Subcutaneous abdominal adipose tissue (tissue), 5 donors: ENCODE measurements around the gene SLC41A3.
A peak's percentile ranks its signal among the peaks of the same experiment; 100 is the strongest.
"Not testable (repeated sequence)": the region's sequence is repeated elsewhere in the genome, so short reads cannot be mapped to it uniquely, and the experiment has no call there.

Source experiments
- H3K27ac ChIP-seq: one replicate; pipeline ENCODE4 v1.7.0; 2013; ENCODE audit warnings: low read depth, mild to moderate bottlenecking, inconsistent platforms, low read length, moderate library complexity
- H3K27me3 ChIP-seq, 5 donors: one replicate each; pipeline ENCODE4 v1.7.0; 2013; ENCODE audit warnings: low read length in 5 of 5, inconsistent platforms in 1 of 5; ENCODE audit not compliant: control insufficient read depth in 5 of 5, insufficient read depth in 4 of 5
- H3K36me3 ChIP-seq, 5 donors: one replicate each; pipeline ENCODE4 v1.7.0; 2013; ENCODE audit warnings: low read length in 5 of 5; ENCODE audit not compliant: control insufficient read depth in 5 of 5, insufficient read depth in 5 of 5
- H3K4me1 ChIP-seq, 5 donors: one replicate each; pipeline ENCODE4 v1.7.0; 2013; ENCODE audit warnings: low read length in 5 of 5, mild to moderate bottlenecking in 3 of 5, moderate library complexity in 1 of 5; ENCODE audit not compliant: control insufficient read depth in 5 of 5, insufficient read depth in 5 of 5
- H3K4me3 ChIP-seq, 5 donors: one replicate each; pipeline ENCODE4 v1.7.0; 2013; ENCODE audit warnings: low read length in 5 of 5, low read depth in 1 of 5
- H3K9ac ChIP-seq, 5 donors: one replicate each; pipeline ENCODE4 v1.7.0; 2013; ENCODE audit warnings: low read length in 5 of 5, mild to moderate bottlenecking in 4 of 5, moderate library complexity in 3 of 5
- H3K9me3 ChIP-seq, 5 donors: one replicate each; pipeline ENCODE4 v1.7.0; 2013; ENCODE audit warnings: low read length in 5 of 5; ENCODE audit not compliant: control insufficient read depth in 5 of 5
- donor health status: healthy.
- donor health status: healthy.
- donor health status: healthy.
- donor health status: healthy.
- donor health status: healthy.

The SLC41A3 gene

DNA sequence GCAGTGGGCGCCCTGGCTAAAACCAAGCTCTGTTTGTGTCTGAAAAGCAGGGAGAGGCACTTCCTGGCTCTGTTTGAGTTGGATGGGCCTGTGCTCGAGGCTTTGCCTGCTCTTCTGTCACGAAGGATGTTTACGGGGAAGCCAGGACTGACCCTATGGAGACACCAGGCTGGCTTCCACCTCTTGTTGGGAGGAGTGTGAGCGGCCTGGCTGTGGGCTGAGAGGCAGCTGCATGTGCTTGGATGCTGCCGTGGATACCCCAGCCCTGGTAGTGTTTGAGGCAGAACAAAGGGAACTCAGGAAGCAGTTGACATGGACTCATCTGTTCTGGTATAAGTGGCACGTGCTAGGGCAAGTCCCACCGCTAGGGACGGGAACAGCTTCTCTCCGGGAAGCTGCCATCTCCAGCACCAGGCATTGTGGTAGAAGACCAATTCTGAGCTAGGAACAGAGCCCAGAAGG is 17.6 kb upstream of the SLC41A3 start:
- no peak overlapping the region for H3K4me3 ChIP-seq
- peaks cover 0 to 34% (median 27%) of the 10 kb centered on the region in 5 donors for H3K4me1 ChIP-seq
- H3K9ac ChIP-seq: no peak overlapping the region
- H3K27ac ChIP-seq: peak overlapping the region; percentile 68
- H3K27me3 ChIP-seq: no peaks in the 10 kb centered on the region
- peaks cover 0 to 4% (median 3%) of the 10 kb centered on the region in 5 donors for H3K9me3 ChIP-seq
- H3K36me3 ChIP-seq: peaks cover 0 to 25% (median 9%) of the 10 kb centered on the region in 5 donors

DNA sequence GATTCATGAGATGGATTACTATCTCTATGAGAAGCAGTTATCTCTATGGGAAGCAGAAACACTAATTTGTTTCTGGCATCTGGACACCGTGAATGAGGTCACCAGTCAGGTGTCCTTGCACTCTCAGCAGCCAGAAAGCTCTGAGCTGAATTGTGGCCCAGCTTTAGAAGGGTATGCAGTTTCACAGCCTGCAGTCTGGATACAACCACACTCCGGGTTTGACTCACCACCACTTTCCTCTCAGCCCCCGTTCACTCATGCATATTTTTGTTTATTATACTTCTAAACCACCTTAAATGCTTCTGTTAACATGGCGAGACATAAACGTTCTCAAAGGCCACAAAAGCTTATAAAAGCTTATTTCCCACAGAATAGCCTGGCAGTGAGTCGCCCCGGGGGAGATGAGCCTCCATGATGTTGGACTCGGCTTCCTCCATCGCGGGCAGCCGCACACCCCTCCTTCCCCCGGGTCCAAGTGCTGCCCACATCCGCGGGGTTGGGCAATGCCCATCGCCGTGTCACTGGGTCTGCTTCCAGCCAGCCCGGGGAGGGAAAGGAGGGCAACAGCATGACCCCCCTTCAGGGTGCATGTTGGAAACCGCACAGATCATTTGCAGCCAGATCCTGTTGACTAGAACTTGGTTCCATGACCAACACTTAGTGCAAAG is 16.8 kb upstream of the SLC41A3 start:
- peaks cover 0 to 20% (median 5%) of the 10 kb centered on the region in 5 donors for H3K36me3 ChIP-seq
- H3K27ac ChIP-seq: no peak overlapping the region
- H3K9ac ChIP-seq: no peak overlapping the region
- peaks cover 0 to 33% (median 27%) of the 10 kb centered on the region in 5 donors for H3K4me1 ChIP-seq
- peaks cover 0 to 8% (median 3%) of the 10 kb centered on the region in 5 donors for H3K9me3 ChIP-seq
- H3K4me3 ChIP-seq: no peak overlapping the region
- no peaks in the 10 kb centered on the region for H3K27me3 ChIP-seq

DNA sequence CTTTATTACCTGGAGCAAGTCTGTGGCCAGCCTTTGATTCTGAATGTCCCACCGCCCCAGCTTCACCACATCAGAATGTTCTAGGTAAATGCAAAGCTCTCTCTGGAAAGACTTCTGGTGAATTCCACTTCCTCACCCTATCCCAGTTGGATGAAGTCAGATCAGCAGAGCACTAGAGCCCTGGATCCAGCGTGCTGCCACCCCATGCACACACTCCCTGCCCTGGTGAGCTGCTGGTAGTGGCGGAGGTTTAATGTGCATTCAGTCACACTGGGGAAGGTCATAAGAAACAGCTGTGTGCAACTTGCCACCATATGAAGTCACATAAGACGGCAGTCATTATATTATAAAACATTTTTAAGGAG is 16.3 kb upstream of the SLC41A3 start:
- Histone ChIP-seq H3K27ac (no peak overlapping the region), H3K9me3 (peaks cover 0 to 10% (median 3%) of the 10 kb centered on the region in 5 donors)

DNA sequence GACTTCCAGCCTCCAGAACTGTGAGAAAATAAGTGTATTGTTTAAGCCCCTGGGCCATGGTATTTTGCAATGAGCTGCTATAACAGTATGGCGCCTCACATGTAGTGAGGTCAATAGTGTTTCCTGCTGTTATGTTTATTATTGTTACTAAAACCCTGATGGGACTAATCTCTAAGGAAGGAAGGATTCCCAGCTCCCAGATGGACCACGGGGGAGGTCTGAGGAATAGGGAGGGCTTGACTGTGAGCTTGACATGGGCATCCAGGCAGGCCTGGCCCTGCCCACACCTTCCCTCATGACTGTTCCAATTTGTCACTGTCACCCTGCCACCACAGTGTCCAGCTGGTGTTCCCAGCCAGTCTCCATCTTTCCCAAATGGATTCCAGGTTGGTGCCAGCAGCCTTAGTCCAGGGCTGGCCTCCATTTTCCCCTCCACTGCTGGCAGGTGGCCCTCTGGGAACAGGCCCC is 14.5 kb upstream of the SLC41A3 start:
- no peak overlapping the region for H3K9ac ChIP-seq
- peaks cover 0 to 10% (median 3%) of the 10 kb centered on the region in 5 donors for H3K9me3 ChIP-seq
- no peak overlapping the region for H3K4me3 ChIP-seq
- no peaks in the 10 kb centered on the region for H3K27me3 ChIP-seq
- no peak overlapping the region for H3K27ac ChIP-seq
- peaks cover 0 to 4% (median 0%) of the 10 kb centered on the region in 5 donors for H3K36me3 ChIP-seq
- peaks cover 0 to 30% (median 27%) of the 10 kb centered on the region in 5 donors for H3K4me1 ChIP-seq

More for the DNA sequence above, 16.3 kb upstream of the SLC41A3 start:
- Histone ChIP-seq H3K9ac (no peak overlapping the region), H3K36me3 (peaks cover 0 to 15% (median 5%) of the 10 kb centered on the region in 5 donors), H3K27me3 (no peaks in the 10 kb centered on the region), H3K4me1 (peaks cover 0 to 31% (median 27%) of the 10 kb centered on the region in 5 donors), H3K4me3 (no peak overlapping the region)

DNA sequence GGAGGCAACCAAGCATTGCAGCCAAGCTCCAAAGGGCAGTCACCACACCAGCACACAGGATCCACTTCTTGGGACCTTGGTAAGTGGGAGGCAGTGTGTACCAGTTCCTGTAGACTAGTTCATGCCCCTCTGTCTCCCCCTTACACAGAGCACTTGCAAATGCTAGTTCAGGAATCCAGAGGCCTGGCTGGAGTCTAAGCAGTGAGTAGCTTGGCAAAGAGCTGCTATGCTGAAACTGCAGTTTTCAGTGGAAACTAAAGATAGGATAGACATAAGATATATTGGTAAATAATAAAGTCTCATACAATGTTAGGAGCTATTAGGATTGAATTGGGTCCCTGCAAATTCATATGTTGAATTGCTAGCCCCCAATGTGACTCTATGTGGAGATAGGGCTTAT is 13.9 kb upstream of the SLC41A3 start:
- Histone ChIP-seq H3K27ac (no peak overlapping the region), H3K36me3 (no peaks in the 10 kb centered on the region), H3K4me3 (no peak overlapping the region), H3K9ac (no peak overlapping the region), H3K4me1 (peaks cover 0 to 26% (median 21%) of the 10 kb centered on the region in 5 donors), H3K9me3 (peaks cover 0 to 10% (median 3%) of the 10 kb centered on the region in 5 donors), H3K27me3 (no peaks in the 10 kb centered on the region)

DNA sequence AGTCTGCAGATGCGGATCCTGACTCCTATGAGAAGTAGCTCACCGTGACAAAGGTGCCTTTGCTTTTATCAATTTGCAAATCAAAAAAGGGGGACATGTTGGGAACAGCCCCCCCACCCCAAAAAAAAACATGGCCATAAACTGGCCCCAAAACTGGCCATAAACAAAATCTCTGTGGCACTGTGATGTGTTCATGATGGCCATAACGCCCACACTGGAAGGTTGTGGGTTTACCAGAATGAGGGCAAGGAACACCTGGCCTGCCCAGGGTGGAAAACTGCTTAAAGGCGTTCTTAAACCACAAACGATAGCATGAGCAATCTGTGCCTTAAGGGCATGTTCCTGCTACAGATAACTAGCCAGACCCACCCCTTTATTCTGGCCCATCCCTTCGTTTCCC is 12.3 kb upstream of the SLC41A3 start:
- not testable (repeated sequence) for H3K27me3 ChIP-seq, H3K36me3 ChIP-seq, H3K27ac ChIP-seq, H3K4me3 ChIP-seq, H3K9ac ChIP-seq
- Histone ChIP-seq H3K9me3 (peaks cover 0 to 10% (median 3%) of the 10 kb centered on the region in 5 donors), H3K4me1 (peaks cover 0 to 15% (median 8%) of the 10 kb centered on the region in 5 donors)

DNA sequence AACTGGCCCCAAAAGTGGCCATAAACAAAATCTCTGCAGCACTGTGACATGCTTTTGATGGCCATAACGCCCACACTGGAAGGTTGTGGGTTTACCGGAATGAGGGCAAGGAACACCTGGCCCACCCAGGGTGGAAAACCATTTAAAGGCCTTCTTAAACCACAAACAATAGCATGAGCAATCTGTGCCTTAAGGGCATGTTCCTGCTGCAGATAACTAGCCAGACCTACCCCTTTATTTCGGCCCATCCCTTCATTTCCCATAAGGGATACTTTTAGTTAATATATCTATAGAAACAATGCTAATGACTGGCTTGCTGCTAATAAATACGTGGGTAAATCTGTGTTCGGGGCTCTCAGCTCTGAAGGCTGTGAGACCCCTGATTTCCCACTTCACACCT is 8.2 kb upstream of the SLC41A3 start:
- not testable (repeated sequence) for H3K4me3 ChIP-seq, H3K27ac ChIP-seq, H3K27me3 ChIP-seq, H3K9ac ChIP-seq, H3K36me3 ChIP-seq, H3K4me1 ChIP-seq
- H3K9me3 ChIP-seq: peaks cover 0 to 10% (median 3%) of the 10 kb centered on the region in 5 donors

DNA sequence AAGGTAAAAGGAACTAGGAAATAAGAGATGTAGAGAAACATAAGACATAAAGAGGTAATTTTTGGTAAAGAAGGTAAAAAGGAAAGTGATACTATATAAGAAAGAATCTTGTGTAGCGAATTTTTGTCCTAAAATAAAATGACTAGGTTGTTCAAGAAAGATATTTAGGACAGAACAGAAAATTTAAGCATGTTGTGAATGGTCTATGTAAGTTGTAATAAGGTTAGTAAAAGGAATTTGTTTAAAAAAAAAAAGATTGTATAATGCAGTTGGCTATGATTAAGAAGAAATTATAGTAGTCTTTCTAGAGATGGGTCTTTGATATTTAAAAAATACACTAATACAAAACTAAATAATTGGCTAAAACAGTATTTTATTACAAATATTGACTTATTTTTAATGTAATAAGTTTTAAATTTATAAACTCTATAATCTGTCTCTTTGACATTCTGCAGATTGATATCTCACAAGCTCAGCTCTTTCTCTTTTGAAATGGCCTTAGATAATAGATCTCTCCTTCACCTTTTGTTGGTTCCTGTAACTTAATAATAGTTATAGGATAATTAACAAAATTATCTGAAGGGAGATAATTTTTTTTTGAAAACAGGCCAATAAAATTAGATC is 3.7 kb upstream of the SLC41A3 start:
- H3K4me1 ChIP-seq: peaks cover 0 to 18% (median 16%) of the 10 kb centered on the region in 5 donors
- no peak overlapping the region for H3K27ac ChIP-seq
- H3K27me3 ChIP-seq: no peaks in the 10 kb centered on the region
- H3K4me3 ChIP-seq: no peak overlapping the region
- H3K36me3 ChIP-seq: no peaks in the 10 kb centered on the region
- no peaks in the 10 kb centered on the region for H3K9me3 ChIP-seq
- no peak overlapping the region for H3K9ac ChIP-seq

DNA sequence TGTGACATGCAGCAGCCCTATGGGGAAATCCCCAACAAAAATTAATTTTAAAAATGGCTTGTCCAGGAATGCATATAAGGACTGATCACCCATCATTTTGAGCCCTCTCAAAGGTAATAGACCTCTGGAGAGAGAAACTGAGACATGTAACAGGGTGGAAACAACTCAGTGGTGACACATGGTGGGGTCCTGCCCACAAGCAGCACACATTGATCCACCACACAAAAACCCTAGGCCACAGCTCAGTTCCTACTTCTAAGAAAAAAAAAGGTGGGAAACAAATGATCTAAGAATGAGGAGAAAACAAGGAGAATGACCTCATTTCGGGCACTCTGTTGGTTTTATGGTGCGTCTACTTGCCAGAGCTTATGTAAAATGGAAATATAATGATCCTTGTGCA is 1.9 kb upstream of the SLC41A3 start:
- H3K36me3 ChIP-seq: no peaks in the 10 kb centered on the region
- peaks cover 0 to 2% (median 0%) of the 10 kb centered on the region in 5 donors for H3K9me3 ChIP-seq
- H3K4me1 ChIP-seq: peaks cover 0 to 26% (median 22%) of the 10 kb centered on the region in 5 donors
- H3K27me3 ChIP-seq: no peaks in the 10 kb centered on the region
- H3K27ac ChIP-seq: no peak overlapping the region
- H3K9ac ChIP-seq: no peak overlapping the region
- no peak overlapping the region for H3K4me3 ChIP-seq

DNA sequence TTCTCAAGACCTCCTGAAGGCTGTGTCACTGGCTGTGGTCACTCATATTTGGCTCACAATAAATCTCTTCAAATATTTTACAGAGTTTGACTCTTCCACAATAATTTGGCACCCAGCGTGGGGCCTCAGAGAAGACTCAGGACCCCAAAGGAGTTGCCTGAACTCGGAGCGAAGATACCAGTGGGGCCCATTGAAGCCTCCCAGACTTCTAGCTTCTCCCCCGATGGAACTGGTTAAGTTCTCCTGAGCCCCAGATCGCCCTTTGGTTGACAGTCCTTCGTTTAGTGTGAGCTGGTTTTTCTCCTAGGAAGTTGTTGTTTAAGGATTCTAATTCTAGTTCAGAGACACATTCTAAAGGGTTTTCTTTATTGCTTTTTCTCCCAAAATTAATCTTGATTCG is 1.4 kb upstream of the SLC41A3 start:
- no peaks in the 10 kb centered on the region for H3K36me3 ChIP-seq
- peaks cover 0 to 26% (median 22%) of the 10 kb centered on the region in 5 donors for H3K4me1 ChIP-seq
- peaks cover 0 to 2% (median 0%) of the 10 kb centered on the region in 5 donors for H3K9me3 ChIP-seq
- H3K9ac ChIP-seq: no peak overlapping the region
- no peak overlapping the region for H3K27ac ChIP-seq
- no peak overlapping the region for H3K4me3 ChIP-seq
- no peaks in the 10 kb centered on the region for H3K27me3 ChIP-seq
